ENCODE data around the gene GPR68.

DNA sequence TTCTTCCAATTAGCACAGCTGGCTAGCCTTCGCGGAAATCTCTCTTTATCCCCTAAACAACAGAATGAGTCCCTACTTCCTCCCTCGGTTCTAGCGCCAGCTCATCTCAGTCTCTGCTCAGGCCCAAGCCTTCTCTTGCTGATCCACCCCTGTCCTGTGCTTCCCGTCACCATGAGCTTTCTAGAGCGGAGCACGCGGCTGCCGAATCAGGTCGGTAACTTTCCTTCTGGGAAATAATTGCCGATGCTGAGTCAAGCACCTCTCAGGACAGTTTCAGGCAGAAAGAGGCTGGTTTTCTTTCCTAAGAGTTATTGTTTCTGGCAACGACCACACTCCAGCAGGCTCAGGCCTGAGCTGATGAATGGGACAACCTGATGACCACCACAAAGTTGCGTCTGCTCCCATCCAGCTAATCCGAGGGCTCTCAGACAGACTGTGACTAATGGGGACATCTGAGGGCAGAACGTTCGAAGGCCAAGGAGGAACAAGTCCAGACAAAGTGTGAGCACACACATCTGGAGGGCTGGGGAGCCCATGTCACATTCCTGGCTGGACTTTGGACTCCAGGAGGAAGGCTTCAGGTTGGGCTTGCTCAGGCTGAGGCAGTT lies 13.6 kb upstream of the GPR68 start:
- TF ChIP-seq, protein P1, sequence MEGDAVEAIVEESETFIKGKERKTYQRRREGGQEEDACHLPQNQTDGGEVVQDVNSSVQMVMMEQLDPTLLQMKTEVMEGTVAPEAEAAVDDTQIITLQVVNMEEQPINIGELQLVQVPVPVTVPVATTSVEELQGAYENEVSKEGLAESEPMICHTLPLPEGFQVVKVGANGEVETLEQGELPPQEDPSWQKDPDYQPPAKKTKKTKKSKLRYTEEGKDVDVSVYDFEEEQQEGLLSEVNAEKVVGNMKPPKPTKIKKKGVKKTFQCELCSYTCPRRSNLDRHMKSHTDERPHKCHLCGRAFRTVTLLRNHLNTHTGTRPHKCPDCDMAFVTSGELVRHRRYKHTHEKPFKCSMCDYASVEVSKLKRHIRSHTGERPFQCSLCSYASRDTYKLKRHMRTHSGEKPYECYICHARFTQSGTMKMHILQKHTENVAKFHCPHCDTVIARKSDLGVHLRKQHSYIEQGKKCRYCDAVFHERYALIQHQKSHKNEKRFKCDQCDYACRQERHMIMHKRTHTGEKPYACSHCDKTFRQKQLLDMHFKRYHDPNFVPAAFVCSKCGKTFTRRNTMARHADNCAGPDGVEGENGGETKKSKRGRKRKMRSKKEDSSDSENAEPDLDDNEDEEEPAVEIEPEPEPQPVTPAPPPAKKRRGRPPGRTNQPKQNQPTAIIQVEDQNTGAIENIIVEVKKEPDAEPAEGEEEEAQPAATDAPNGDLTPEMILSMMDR (IDR thresholded peaks at IDR 0.05) = no peak
- no peak for TF ChIP-seq POLR2A (IDR thresholded peaks at IDR 0.05)

Measured in suprapubic skin (tissue), 3 donors.